Prostate gland (tissue), 2 donors: ENCODE data around the gene MRFAP1. TPM values are rescaled to one million over a fixed set of nuclear protein-coding genes. Genes with fewer than 3 reads are reported as not detected.

ENCODE experiments used
- DNase-seq: peaks from one replicate; pipeline ENCODE4 v3.0.0-alpha.2; 2019; ENCODE audit warnings: low spot score
- H3K27ac ChIP-seq, 2 donors: fragments of 200-600 bp; sonication (generic); 2 replicates each; pipeline ENCODE4 v1.5.1; 2017 to 2019
- H3K27me3 ChIP-seq: fragments of 200-600 bp; sonication (generic); replicated peaks from 2 replicates; pipeline ENCODE4 v1.5.1; 2019; ENCODE audit not compliant: insufficient read depth
- H3K36me3 ChIP-seq, 2 donors: fragments of 200-600 bp; sonication (generic); 1 replicate in 1 of 2; 2 replicates in 1 of 2; pipeline versions ENCODE4 v1.5.1 to v1.8.1; 2017 to 2019
- H3K4me1 ChIP-seq: fragments of 200-600 bp; sonication (generic); replicated peaks from 2 replicates; pipeline ENCODE4 v1.5.1; 2019
- H3K4me3 ChIP-seq, 2 donors: fragments of 200-600 bp; sonication (generic); 2 replicates each; pipeline ENCODE4 v1.5.1; 2017 to 2019
- H3K9me3 ChIP-seq: fragments of 200-600 bp; sonication (generic); 2 replicates; pipeline ENCODE4 v1.5.1; 2017
- POLR2A ChIP-seq: fragments of 450-650 bp; IDR thresholded peaks from one replicate; pipeline ENCODE4 v1.6.1; 2016; ENCODE audit warnings: antibody characterized with exemption, mild to moderate bottlenecking
- POLR2AphosphoS5 ChIP-seq: sonication (generic); formaldehyde crosslinking; IDR thresholded peaks from one replicate; pipeline ENCODE4 v1.6.1; 2017; ENCODE audit warnings: antibody characterized with exemption
- WGBS: methylation state at CpG from one replicate; pipeline ENCODE4 v1.1.5; 2018; 5-methylcytosine and 5-hydroxymethylcytosine counted together
- intact Hi-C: fragments of 100-400 bp; cut with DNase I; formaldehyde crosslinking; loops from one replicate; pipeline ENCODE4 v1.14.2; 2022
- total RNA-seq, 2 donors: library from RNA; depleted of rRNA; stranded (reverse); fragments of >200 nt; gene quantifications; one replicate each; pipeline ENCODE4 v1.1.0, GENCODE V29; 2016
- TF ChIP-seq, protein P1 (sequence below), 4 experiments: fragments of 200-600 bp in 2 of 4; fragments of 450-650 bp in 2 of 4; sonication (generic) in 2 of 4; IDR thresholded peaks; 1 replicate in 3 of 4; 2 replicates in 1 of 4; pipeline ENCODE4 v1.5.1; 2016 to 2019; ENCODE audit warnings: antibody characterized with exemption in 4 of 4, mild to moderate bottlenecking in 2 of 4, moderate library complexity in 2 of 4

MRFAP1 gene
- total RNA-seq, 2 donors from 2014 or later = 256 to 298 TPM

DNA sequence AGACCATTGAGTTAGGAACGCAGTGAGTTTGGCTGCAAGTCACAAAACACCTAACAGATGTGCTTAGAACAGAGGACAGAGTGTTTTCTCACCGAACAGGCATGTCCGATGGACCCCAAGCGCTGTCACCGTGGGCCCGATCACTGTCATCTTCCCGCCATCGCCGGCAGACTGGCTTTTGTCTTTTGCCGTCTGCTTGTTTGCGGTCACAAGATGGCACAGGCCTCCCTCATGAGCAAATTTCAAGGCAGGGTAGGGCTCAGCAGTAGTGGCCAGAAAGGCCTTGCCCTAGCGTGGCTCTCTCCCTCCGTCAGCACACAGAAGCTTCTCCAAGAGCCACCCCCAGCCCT, 21.4 kb upstream of the MRFAP1 start:
- intact Hi-C loops = no loop called here
- DNase-seq = no peak

DNA sequence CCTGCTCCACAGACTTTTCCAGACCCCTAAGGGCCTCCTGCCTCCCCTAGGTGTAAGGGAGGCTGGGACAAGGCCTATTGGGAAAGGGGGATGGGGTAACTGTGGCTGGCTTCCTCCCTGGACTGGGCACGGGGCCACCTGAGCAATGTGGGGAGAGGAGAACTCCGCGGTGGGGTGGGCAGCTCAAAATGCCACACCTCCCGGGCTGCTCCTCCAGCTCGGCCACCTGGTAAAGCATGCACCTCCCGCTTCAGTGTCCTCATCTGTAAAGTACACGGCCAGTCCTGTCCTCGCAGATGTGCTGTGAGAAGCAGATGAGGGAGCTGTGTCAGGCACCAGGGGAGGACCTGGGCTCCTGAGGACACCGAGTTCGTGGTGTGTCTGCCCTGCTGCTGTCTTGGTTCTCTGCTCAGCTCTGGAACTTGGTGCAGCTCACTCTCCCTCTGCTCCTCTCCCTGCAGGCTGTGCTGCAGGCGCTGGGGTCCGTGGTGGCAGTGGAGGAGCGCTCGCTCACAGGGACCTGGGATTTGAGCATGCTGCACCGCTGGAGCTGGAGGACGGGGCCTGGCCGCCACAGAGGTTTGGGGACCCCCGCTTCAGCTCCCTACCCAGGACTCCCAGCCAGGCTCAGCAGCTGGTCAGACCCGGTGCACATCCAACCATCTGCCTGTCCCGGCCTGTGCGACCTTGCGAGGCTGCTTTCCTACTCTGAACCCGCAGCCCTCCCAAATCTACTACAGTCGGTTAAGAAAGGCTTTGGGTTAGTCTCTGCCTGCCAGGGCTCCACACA, 20.8 kb upstream of the MRFAP1 start:
- Histone ChIP-seq H3K9me3 (no peaks in the 10 kb centered on the region), H3K36me3 (peaks cover 0 to 3% of the 10 kb centered on the region in 2 donors), H3K4me1 (no peaks in the 10 kb centered on the region), H3K27ac (no peak overlapping the region), H3K27me3 (no peaks in the 10 kb centered on the region), H3K4me3 (no peak overlapping the region)
- DNase-seq = no peak
- WGBS = 89% methylated on average over 21 of the region's 24 CpGs
- intact Hi-C loops = no loop called here
- TF ChIP-seq, protein P1, sequence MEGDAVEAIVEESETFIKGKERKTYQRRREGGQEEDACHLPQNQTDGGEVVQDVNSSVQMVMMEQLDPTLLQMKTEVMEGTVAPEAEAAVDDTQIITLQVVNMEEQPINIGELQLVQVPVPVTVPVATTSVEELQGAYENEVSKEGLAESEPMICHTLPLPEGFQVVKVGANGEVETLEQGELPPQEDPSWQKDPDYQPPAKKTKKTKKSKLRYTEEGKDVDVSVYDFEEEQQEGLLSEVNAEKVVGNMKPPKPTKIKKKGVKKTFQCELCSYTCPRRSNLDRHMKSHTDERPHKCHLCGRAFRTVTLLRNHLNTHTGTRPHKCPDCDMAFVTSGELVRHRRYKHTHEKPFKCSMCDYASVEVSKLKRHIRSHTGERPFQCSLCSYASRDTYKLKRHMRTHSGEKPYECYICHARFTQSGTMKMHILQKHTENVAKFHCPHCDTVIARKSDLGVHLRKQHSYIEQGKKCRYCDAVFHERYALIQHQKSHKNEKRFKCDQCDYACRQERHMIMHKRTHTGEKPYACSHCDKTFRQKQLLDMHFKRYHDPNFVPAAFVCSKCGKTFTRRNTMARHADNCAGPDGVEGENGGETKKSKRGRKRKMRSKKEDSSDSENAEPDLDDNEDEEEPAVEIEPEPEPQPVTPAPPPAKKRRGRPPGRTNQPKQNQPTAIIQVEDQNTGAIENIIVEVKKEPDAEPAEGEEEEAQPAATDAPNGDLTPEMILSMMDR (IDR thresholded peaks at IDR 0.05) = no peak
- TF ChIP-seq POLR2A (no peak), POLR2AphosphoS5 (no peak)

More for the DNA sequence above, 21.4 kb upstream of the MRFAP1 start:
- no peak for TF ChIP-seq POLR2A
- H3K4me3 ChIP-seq = no peak overlapping the region
- WGBS = 90% methylated on average over 13 of the region's 13 CpGs
- peaks cover 0 to 3% of the 10 kb centered on the region in 2 donors for H3K36me3 ChIP-seq
- H3K9me3 ChIP-seq = no peaks in the 10 kb centered on the region
- H3K27me3 ChIP-seq = no peaks in the 10 kb centered on the region
- H3K4me1 ChIP-seq = no peaks in the 10 kb centered on the region
- no peak overlapping the region for H3K27ac ChIP-seq

DNA sequence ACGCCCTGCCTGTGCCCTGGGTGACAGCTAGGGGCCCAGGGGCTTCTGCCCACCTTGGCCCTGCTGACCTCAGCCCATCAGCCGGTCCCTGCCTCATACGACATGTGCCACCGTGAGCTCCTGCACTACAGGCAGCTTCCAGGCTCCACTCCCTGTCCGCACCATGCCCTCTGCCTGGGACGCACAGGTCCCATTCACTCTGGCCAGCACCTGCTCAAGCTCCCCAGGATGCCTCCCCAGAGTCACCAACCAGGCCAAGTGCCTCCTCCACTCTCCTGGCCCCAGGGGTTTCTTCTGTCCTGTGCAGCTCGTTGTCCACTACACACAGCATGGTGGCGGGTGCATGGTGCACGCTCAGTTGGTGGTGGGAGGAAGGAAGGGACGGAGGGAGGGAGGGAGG, 20.2 kb upstream of the MRFAP1 start:
- Histone ChIP-seq H3K4me1 (no peaks in the 10 kb centered on the region), H3K36me3 (peaks cover 0 to 3% of the 10 kb centered on the region in 2 donors), H3K9me3 (no peaks in the 10 kb centered on the region), H3K4me3 (no peak overlapping the region), H3K27me3 (no peaks in the 10 kb centered on the region), H3K27ac (no peak overlapping the region)
- TF ChIP-seq POLR2AphosphoS5 = no peak
- TF ChIP-seq POLR2A = no peak
- TF ChIP-seq, protein P1 (IDR thresholded peaks at IDR 0.05) = no peak
- 98% methylated on average over 10 of the region's 10 CpGs for WGBS
- DNase-seq = no peak
- intact Hi-C loops = no loop called here

DNA sequence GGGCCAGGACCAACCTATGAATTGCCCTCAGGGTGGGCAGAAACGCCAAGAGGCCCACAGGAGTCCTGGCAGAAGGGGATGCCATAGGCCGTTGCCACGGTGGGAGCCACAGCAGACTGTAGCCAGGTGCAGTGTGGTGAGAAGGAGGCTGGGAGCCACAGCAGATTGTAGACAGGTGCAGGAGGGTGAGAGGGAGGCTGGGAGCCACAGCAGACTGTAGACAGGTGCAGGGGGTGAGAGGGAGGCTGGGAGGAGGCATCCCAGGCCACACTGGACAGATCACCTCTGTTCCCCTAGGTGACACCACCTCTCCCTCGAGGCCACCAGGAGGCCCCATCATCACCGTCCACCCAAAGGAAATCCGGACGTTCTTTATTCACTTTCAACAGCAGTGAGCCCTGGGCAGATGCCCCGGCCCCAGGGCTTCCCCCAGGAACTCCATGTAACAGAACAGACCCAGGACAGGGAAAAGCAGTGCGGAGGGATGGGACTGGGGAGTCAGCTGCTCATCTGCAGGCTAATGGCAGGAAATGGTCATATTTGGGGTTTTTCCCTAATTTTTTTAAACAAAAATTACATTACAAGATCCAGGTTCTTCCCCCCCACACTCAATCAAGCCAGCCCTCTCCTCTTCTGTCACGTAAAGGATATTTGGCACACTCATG, 19.5 kb upstream of the MRFAP1 start:
- no peaks in the 10 kb centered on the region for H3K9me3 ChIP-seq
- no peaks in the 10 kb centered on the region for H3K4me1 ChIP-seq
- no peak for TF ChIP-seq POLR2AphosphoS5
- TF ChIP-seq, protein P1 (IDR thresholded peaks at IDR 0.05) = no peak
- TF ChIP-seq POLR2A = no peak
- no peak overlapping the region for H3K4me3 ChIP-seq
- no peak overlapping the region for H3K27ac ChIP-seq
- intact Hi-C loops = no loop called here
- H3K36me3 ChIP-seq = peaks cover 0 to 3% of the 10 kb centered on the region in 2 donors
- H3K27me3 ChIP-seq = no peaks in the 10 kb centered on the region
- no peak for DNase-seq
- WGBS = 80% methylated on average over 9 of the region's 10 CpGs

DNA sequence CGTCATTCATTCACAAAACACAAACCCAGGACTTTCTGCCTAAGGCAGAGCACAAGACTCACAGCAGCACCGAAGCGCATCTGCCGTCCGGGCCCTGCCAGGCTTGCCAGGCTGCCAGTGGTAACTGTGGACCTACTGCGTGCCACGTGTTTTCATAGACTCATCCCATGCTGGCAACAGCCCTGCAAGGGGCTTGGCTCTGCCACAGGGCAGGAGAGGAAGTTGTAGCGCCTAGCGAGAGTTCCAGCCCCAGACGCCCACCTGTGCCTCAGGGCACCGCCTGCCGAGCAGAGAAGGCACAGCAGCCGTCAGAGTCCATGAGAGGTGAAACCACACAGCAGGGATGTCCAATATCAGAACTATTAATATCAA, 18.9 kb upstream of the MRFAP1 start:
- Histone ChIP-seq H3K4me3 (no peak overlapping the region), H3K9me3 (no peaks in the 10 kb centered on the region), H3K36me3 (peaks cover 0 to 3% of the 10 kb centered on the region in 2 donors), H3K27me3 (no peaks in the 10 kb centered on the region), H3K27ac (no peak overlapping the region), H3K4me1 (no peaks in the 10 kb centered on the region)
- DNase-seq = no peak
- intact Hi-C loops = no loop called here
- TF ChIP-seq, protein P1 (IDR thresholded peaks at IDR 0.05) = no peak
- TF ChIP-seq POLR2AphosphoS5 = no peak
- no peak for TF ChIP-seq POLR2A
- 91% methylated on average over 13 of the region's 13 CpGs for WGBS
